Rectal smooth muscle tissue (tissue), 1 donor: Measurements from ENCODE around the gene CDADC1.
"Not testable (repeated sequence)": the region's sequence is repeated elsewhere in the genome, so short reads cannot be mapped to it uniquely, and the experiment has no call there.

ENCODE experiments used
- H3K27ac ChIP-seq: one replicate; pipeline ENCODE4 v1.7.0; 2013; ENCODE audit warnings: low read depth, low read length, inconsistent platforms
- H3K27me3 ChIP-seq: one replicate; pipeline ENCODE4 v1.7.0; 2013; ENCODE audit warnings: low read length; ENCODE audit not compliant: control insufficient read depth, insufficient read depth
- H3K36me3 ChIP-seq: one replicate; pipeline ENCODE4 v1.7.0; 2013; ENCODE audit warnings: low read length; ENCODE audit not compliant: control insufficient read depth, insufficient read depth
- H3K4me1 ChIP-seq: one replicate; pipeline ENCODE4 v1.7.0; 2013; ENCODE audit warnings: low read length; ENCODE audit not compliant: control insufficient read depth, insufficient read depth
- H3K4me3 ChIP-seq: one replicate; pipeline ENCODE4 v1.7.0; 2013; ENCODE audit warnings: low read length
- H3K9ac ChIP-seq: one replicate; pipeline ENCODE4 v1.7.0; 2013; ENCODE audit warnings: low read length

The CDADC1 gene

GRCh38 chr13:49311816-49312215, 64.1 kb downstream of the CDADC1 start:
- Histone ChIP-seq H3K36me3 (peaks cover 5% of the 10 kb centered on the region), H3K27me3 (no peaks in the 10 kb centered on the region), H3K27ac (no peak overlapping the region), H3K9ac (no peak overlapping the region), H3K4me3 (no peak overlapping the region), H3K4me1 (peaks cover 35% of the 10 kb centered on the region)

GRCh38 chr13:49314344-49314882, 66.7 kb downstream of the CDADC1 start:
- no peak overlapping the region for H3K4me3 ChIP-seq
- H3K4me1 ChIP-seq: peaks cover 16% of the 10 kb centered on the region
- H3K36me3 ChIP-seq: peaks cover 5% of the 10 kb centered on the region
- no peaks in the 10 kb centered on the region for H3K27me3 ChIP-seq
- peak overlapping the region; percentile 68 for H3K27ac ChIP-seq
- H3K9ac ChIP-seq: no peak overlapping the region

GRCh38 chr13:49315036-49315565, 67.4 kb downstream of the CDADC1 start:
- H3K27me3 ChIP-seq: no peaks in the 10 kb centered on the region
- H3K9ac ChIP-seq: no peak overlapping the region
- peaks cover 3% of the 10 kb centered on the region for H3K36me3 ChIP-seq
- H3K4me3 ChIP-seq: no peak overlapping the region
- peaks cover 16% of the 10 kb centered on the region for H3K4me1 ChIP-seq
- H3K27ac ChIP-seq: no peak overlapping the region

- H3K4me3 ChIP-seq: no peak overlapping the region
- no peaks in the 10 kb centered on the region for H3K36me3 ChIP-seq
- H3K9ac ChIP-seq: no peak overlapping the region
- no peaks in the 10 kb centered on the region for H3K27me3 ChIP-seq
- H3K4me1 ChIP-seq: peaks cover 16% of the 10 kb centered on the region
- H3K27ac ChIP-seq: no peak overlapping the region
Measured at GRCh38 chr13:49315756-49316482, 68.2 kb downstream of the CDADC1 start.

- Histone ChIP-seq H3K36me3 (no peaks in the 10 kb centered on the region), H3K4me1 (peaks cover 5% of the 10 kb centered on the region), H3K4me3 (no peak overlapping the region), H3K9ac (no peak overlapping the region), H3K27ac (no peak overlapping the region), H3K27me3 (no peaks in the 10 kb centered on the region)
Measured at GRCh38 chr13:49319551-49319950, 71.8 kb downstream of the CDADC1 start.

- H3K36me3 ChIP-seq: no peaks in the 10 kb centered on the region
- H3K4me1 ChIP-seq: peaks cover 1% of the 10 kb centered on the region
- no peaks in the 10 kb centered on the region for H3K27me3 ChIP-seq
- H3K27ac ChIP-seq: no peak overlapping the region
- H3K9ac ChIP-seq: no peak overlapping the region
- H3K4me3 ChIP-seq: no peak overlapping the region
Measured at GRCh38 chr13:49319951-49320350, 72.2 kb downstream of the CDADC1 start.

- H3K27me3 ChIP-seq: no peaks in the 10 kb centered on the region
- no peaks in the 10 kb centered on the region for H3K4me1 ChIP-seq
- no peak overlapping the region for H3K4me3 ChIP-seq
- H3K27ac ChIP-seq: no peak overlapping the region
- no peak overlapping the region for H3K9ac ChIP-seq
- no peaks in the 10 kb centered on the region for H3K36me3 ChIP-seq
Measured at GRCh38 chr13:49320975-49321374, 73.2 kb downstream of the CDADC1 start.

GRCh38 chr13:49322702-49323101, 75.0 kb downstream of the CDADC1 start:
- Histone ChIP-seq H3K36me3 (no peaks in the 10 kb centered on the region), H3K9ac (no peak overlapping the region), H3K4me1 (no peaks in the 10 kb centered on the region), H3K4me3 (no peak overlapping the region), H3K27ac (no peak overlapping the region), H3K27me3 (no peaks in the 10 kb centered on the region)

- Histone ChIP-seq H3K4me1 (no peaks in the 10 kb centered on the region), H3K36me3 (no peaks in the 10 kb centered on the region), H3K27ac (no peak overlapping the region), H3K4me3 (no peak overlapping the region), H3K27me3 (no peaks in the 10 kb centered on the region), H3K9ac (no peak overlapping the region)
Measured at GRCh38 chr13:49323344-49323743, 75.6 kb downstream of the CDADC1 start.

- H3K4me3 ChIP-seq: no peak overlapping the region
- no peaks in the 10 kb centered on the region for H3K36me3 ChIP-seq
- no peak overlapping the region for H3K9ac ChIP-seq
- H3K27ac ChIP-seq: no peak overlapping the region
- H3K4me1 ChIP-seq: no peaks in the 10 kb centered on the region
- no peaks in the 10 kb centered on the region for H3K27me3 ChIP-seq
Measured at GRCh38 chr13:49326222-49326917, 78.6 kb downstream of the CDADC1 start.

- H3K36me3 ChIP-seq, H3K9ac ChIP-seq, H3K27me3 ChIP-seq, H3K27ac ChIP-seq, H3K4me1 ChIP-seq, H3K4me3 ChIP-seq: not testable (repeated sequence)
Measured at GRCh38 chr13:49327145-49327544, 79.4 kb downstream of the CDADC1 start.

- H3K4me1 ChIP-seq: no peaks in the 10 kb centered on the region
- no peaks in the 10 kb centered on the region for H3K36me3 ChIP-seq
- no peak overlapping the region for H3K4me3 ChIP-seq
- no peak overlapping the region for H3K9ac ChIP-seq
- H3K27ac ChIP-seq: no peak overlapping the region
- H3K27me3 ChIP-seq: no peaks in the 10 kb centered on the region
Measured at GRCh38 chr13:49329831-49330545, 82.3 kb downstream of the CDADC1 start.
